OCI-M1 (cell line): ENCODE measurements around the gene ENTREP3.

Source experiments
- DNase-seq: peaks from one replicate; lab custom pipeline; 2025; lab: John Stamatoyannopoulos, UW

ENTREP3 gene

GRCh38 chr1:155198547-155198906 is 56.8 kb downstream of the ENTREP3 start:
- DNase-seq = no peak

GRCh38 chr1:155197901-155198546 is 57.3 kb downstream of the ENTREP3 start:
- no peak for DNase-seq
